ENCODE results near the gene HACD2. TPM values are rescaled to one million over a fixed set of nuclear protein-coding genes. Genes with fewer than 3 reads are reported as not detected.

Gene HACD2
- total and polyA plus RNA-seq, 3 donors from 2014 or later: 34.8 to 79.7 (median 55.9) TPM

GRCh38 chr3:123546133-123546755, 38.6 kb downstream of the HACD2 start:
- no peaks in the 10 kb centered on the region for H3K27me3 ChIP-seq
- no peak for DNase-seq
- TF ChIP-seq CTCF (IDR thresholded peaks at IDR 0.05): no peak
- no peak for TF ChIP-seq POLR2A (IDR thresholded peaks at IDR 0.05)
- no peak overlapping the region for H3K27ac ChIP-seq
- no peaks in the 10 kb centered on the region for H3K36me3 ChIP-seq (ENCODE audit: low read depth, missing control alignments)
- 76 to 96% methylated on average over 4 of the region's 4 CpGs for WGBS, 2 donors
- intact Hi-C loops (cut with DNase I; ENCODE audit: low total_unique reads): no loop called here
- peaks cover 7% of the 10 kb centered on the region for H3K4me1 ChIP-seq
- H3K4me3 ChIP-seq: no peak overlapping the region
- H3K9me3 ChIP-seq: no peaks in the 10 kb centered on the region

DNA sequence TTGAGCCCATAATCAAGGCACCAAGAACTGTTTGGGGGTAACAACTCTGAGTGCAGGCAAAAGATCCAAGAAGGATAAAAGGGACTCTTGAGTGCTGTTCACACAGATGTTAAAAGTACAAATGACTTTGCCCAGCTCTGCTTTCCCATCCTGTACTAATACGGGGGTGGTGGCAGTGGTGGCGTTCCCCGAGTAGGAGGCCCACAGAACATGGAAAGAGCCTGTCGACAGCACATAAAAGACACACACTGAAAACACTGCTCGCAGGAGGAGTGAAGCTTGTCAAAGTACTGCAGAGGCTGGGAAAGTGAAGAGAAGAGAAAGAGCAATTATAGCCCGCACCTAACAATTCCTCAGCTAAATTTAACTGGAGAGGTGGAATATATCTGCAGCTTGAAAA, 40.9 kb downstream of the HACD2 start:
- TF ChIP-seq CTCF (IDR thresholded peaks at IDR 0.05) (no peak), POLR2A (IDR thresholded peaks at IDR 0.05) (no peak)
- Histone ChIP-seq H3K4me3 (no peak overlapping the region), H3K27me3 (no peaks in the 10 kb centered on the region), H3K36me3 (ENCODE audit: low read depth, missing control alignments) (no peaks in the 10 kb centered on the region), H3K9me3 (no peaks in the 10 kb centered on the region), H3K27ac (no peak overlapping the region), H3K4me1 (peaks cover 7% of the 10 kb centered on the region)
- intact Hi-C loops (cut with DNase I; ENCODE audit: low total_unique reads): no loop called here
- 74 to 87% methylated on average over 6 of the region's 6 CpGs for WGBS, 2 donors
- DNase-seq: no peak

DNA sequence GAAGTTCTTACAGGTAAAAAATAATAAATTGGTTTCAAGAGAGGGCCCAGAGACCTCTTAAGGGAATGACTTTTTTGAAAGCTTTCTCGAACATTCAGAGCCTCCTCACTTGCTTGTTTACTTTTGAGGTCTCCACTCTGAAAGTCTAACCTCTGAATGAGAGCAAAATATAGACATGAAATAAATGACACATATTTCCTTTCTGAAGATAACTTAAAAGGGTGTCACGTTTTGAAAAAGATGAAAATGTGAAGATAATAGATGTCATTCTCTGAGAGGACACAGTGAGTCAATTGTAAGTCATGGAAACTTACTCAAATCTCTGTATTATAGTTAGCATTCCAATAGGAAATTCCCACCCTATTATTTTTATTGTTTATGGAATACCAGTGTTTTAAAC, 44.6 kb downstream of the HACD2 start:
- intact Hi-C loops (cut with DNase I; ENCODE audit: low total_unique reads): no loop called here
- no peaks in the 10 kb centered on the region for H3K36me3 ChIP-seq (ENCODE audit: low read depth, missing control alignments)
- WGBS, 2 donors: 74 to 77% methylated on average over 2 of the region's 2 CpGs
- H3K27ac ChIP-seq: no peak overlapping the region
- H3K4me3 ChIP-seq: no peak overlapping the region
- TF ChIP-seq CTCF (IDR thresholded peaks at IDR 0.05) (no peak), POLR2A (IDR thresholded peaks at IDR 0.05) (no peak)
- H3K4me1 ChIP-seq: no peaks in the 10 kb centered on the region
- no peaks in the 10 kb centered on the region for H3K9me3 ChIP-seq
- H3K27me3 ChIP-seq: no peaks in the 10 kb centered on the region
- no peak for DNase-seq

- Histone ChIP-seq H3K9me3 (no peaks in the 10 kb centered on the region), H3K4me3 (no peak overlapping the region), H3K36me3 (ENCODE audit: low read depth, missing control alignments) (no peaks in the 10 kb centered on the region), H3K27me3 (no peaks in the 10 kb centered on the region), H3K27ac (no peak overlapping the region), H3K4me1 (no peaks in the 10 kb centered on the region)
- intact Hi-C loops (cut with DNase I; ENCODE audit: low total_unique reads): no loop called here
- no peak for DNase-seq
- 49 to 50% methylated on average over 5 of the region's 5 CpGs for WGBS, 2 donors
- TF ChIP-seq POLR2A (IDR thresholded peaks at IDR 0.05) (no peak), CTCF (IDR thresholded peaks at IDR 0.05) (no peak)
These were observed 48.5 kb downstream of the HACD2 start for GRCh38 chr3:123536153-123536895.

Measured in testis (tissue), 3 donors.